PFSK-1 (cell line): ENCODE measurements around the gene BGN.

Experiments used
- FOXP2 ChIP-seq: optimal IDR thresholded peaks from 2 replicates; pipeline ENCODE3; 2011; ENCODE audit warnings: borderline replicate concordance, control low read depth, inconsistent platforms; ENCODE audit not compliant: insufficient read depth; ENCODE audit errors: extremely low read length, extremely low read depth
- POLR2AphosphoS5 ChIP-seq: IDR thresholded peaks from 2 replicates; pipeline ENCODE4 v1.6.1; 2012; ENCODE audit warnings: low read depth, mild to moderate bottlenecking, control low read depth, low read length, moderate library complexity
- TAF1 ChIP-seq: IDR thresholded peaks from 2 replicates; pipeline ENCODE4 v1.6.1; 2012; ENCODE audit warnings: low read length, control low read depth, borderline replicate concordance; ENCODE audit not compliant: insufficient read depth
- TF ChIP-seq, protein P1 (sequence below), 2 experiments: IDR thresholded peaks; 2 replicates each; pipeline versions ENCODE4 v1.6.1 to v1.8.0; 2011 to 2012; ENCODE audit warnings: low read depth in 2 of 2, low read length in 2 of 2, control low read depth in 1 of 2, inconsistent platforms in 1 of 2, mild to moderate bottlenecking in 1 of 2, moderate library complexity in 1 of 2; ENCODE audit not compliant: insufficient read depth in 1 of 2

The BGN gene

DNA sequence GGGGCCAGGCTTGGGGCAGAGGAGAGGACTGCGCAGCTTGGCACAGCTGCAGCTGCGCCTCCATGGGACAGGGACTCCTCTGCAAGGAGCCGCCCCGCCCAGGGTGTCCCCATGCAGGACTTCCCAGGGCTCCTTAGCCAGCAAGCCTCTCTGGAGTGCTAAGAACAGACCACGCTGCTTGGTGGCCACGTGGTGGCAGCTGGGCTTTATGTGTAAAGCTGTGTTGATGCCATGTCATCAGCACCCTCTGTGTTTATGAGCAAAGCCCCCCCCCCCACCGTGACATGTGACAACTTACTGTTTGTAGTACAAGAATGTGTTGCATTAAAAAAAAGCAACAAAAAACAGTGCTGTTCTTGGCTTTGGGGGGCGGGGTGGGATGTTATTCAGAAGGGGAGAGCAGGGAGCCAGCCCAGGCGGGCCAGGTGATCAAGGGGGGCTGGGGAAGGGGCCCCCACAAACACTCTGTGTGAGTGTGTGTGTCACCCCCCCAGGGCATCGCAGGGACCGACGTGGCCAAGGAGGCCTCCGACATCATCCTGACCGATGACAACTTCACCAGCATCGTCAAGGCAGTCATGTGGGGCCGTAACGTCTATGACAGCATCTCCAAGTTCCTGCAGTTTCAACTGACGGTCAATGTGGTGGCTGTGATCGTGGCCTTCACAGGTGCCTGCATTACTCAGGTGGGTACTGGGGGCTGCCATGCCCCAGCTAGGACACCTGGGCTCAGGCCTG lies 63.0 kb downstream of the BGN start:
- TF ChIP-seq, protein P1, sequence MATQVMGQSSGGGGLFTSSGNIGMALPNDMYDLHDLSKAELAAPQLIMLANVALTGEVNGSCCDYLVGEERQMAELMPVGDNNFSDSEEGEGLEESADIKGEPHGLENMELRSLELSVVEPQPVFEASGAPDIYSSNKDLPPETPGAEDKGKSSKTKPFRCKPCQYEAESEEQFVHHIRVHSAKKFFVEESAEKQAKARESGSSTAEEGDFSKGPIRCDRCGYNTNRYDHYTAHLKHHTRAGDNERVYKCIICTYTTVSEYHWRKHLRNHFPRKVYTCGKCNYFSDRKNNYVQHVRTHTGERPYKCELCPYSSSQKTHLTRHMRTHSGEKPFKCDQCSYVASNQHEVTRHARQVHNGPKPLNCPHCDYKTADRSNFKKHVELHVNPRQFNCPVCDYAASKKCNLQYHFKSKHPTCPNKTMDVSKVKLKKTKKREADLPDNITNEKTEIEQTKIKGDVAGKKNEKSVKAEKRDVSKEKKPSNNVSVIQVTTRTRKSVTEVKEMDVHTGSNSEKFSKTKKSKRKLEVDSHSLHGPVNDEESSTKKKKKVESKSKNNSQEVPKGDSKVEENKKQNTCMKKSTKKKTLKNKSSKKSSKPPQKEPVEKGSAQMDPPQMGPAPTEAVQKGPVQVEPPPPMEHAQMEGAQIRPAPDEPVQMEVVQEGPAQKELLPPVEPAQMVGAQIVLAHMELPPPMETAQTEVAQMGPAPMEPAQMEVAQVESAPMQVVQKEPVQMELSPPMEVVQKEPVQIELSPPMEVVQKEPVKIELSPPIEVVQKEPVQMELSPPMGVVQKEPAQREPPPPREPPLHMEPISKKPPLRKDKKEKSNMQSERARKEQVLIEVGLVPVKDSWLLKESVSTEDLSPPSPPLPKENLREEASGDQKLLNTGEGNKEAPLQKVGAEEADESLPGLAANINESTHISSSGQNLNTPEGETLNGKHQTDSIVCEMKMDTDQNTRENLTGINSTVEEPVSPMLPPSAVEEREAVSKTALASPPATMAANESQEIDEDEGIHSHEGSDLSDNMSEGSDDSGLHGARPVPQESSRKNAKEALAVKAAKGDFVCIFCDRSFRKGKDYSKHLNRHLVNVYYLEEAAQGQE (IDR thresholded peaks at IDR 0.05; ENCODE audit: insufficient read depth in 1 of 2, low read depth in 2 of 2, low read length in 2 of 2): no peak
- TF ChIP-seq FOXP2: no peak
- no peak for TF ChIP-seq TAF1
- TF ChIP-seq POLR2AphosphoS5: no peak
